H1 (cell line): Measurements from ENCODE around the gene ANKRD50. TPM values are rescaled to one million over a fixed set of nuclear protein-coding genes. Genes with fewer than 3 reads are reported as not detected.

Experiments
- CTCF ChIA-PET: fragments of 300-600 bp; sonication (Branson Sonifier 250); formaldehyde crosslinking; loops from one replicate; lab custom pipeline; 2021; ENCODE audit not compliant: partially characterized antibody; lab: Charles Lee
- POLR2A ChIA-PET: fragments of 300-600 bp; sonication (Branson Sonifier 250); formaldehyde crosslinking; loops from one replicate; lab custom pipeline; 2021; ENCODE audit warnings: inconsistent platforms; ENCODE audit not compliant: partially characterized antibody; lab: Charles Lee
- DNase-seq, 2 experiments: peaks; one replicate each; pipeline versions ENCODE4 v3.0.0 to v3.0.0-alpha.2; 2010 to 2022; ENCODE audit warnings: low spot score in 2 of 2, low read depth in 1 of 2, mixed read lengths in 1 of 2
- FAIRE-seq: peaks from 2 replicates; lab custom pipeline; 2011; peaks lifted over from hg19 to GRCh38; lab: Jason Lieb, UNC
- H2AFZ ChIP-seq: 2 replicates; pipeline ENCODE4 v1.8.1; 2012; ENCODE audit warnings: low read length, inconsistent platforms
- H2AK5ac ChIP-seq: 2 replicates; pipeline ENCODE4 v1.6.1; 2013; ENCODE audit warnings: low read depth, low read length
- H2BK120ac ChIP-seq: replicated peaks from 2 replicates; pipeline ENCODE3; 2013; ENCODE audit warnings: low read depth, low read length, inconsistent platforms
- H2BK12ac ChIP-seq: 2 replicates; pipeline ENCODE4 v1.6.1; 2013; ENCODE audit warnings: low read depth, low read length
- H2BK15ac ChIP-seq: 2 replicates; pipeline ENCODE4 v1.6.1; 2013; ENCODE audit warnings: low read length
- H2BK20ac ChIP-seq: 2 replicates; pipeline ENCODE4 v1.6.1; 2013; ENCODE audit warnings: low read length
- H2BK5ac ChIP-seq: 2 replicates; pipeline ENCODE4 v1.6.1; 2013; ENCODE audit warnings: low read depth, low read length
- H3K14ac ChIP-seq: 2 replicates; pipeline ENCODE4 v1.6.1; 2013; ENCODE audit warnings: inconsistent platforms; ENCODE audit not compliant: insufficient read length
- H3K18ac ChIP-seq: 2 replicates; pipeline ENCODE4 v1.6.1; 2013; ENCODE audit warnings: low read length; ENCODE audit errors: extremely low read depth
- H3K23ac ChIP-seq: 2 replicates; pipeline ENCODE4 v1.6.1; 2013; ENCODE audit warnings: inconsistent platforms; ENCODE audit not compliant: insufficient read length
- H3K23me2 ChIP-seq: 2 replicates; pipeline ENCODE4 v1.6.1; 2013; ENCODE audit warnings: low read depth, low read length
- H3K27ac ChIP-seq: 2 replicates; pipeline ENCODE4 v1.6.1; 2011; ENCODE audit warnings: low read depth, low read length, inconsistent platforms
- H3K27me3 ChIP-seq, 4 experiments: replicated peaks in 1 of 4; 1 replicate in 1 of 4; 2 replicates in 3 of 4; pipeline versions ENCODE4 v1.6.1 to v1.8.1; 2011 to 2013; ENCODE audit warnings: low read length in 3 of 4, mild to moderate bottlenecking in 3 of 4, inconsistent platforms in 2 of 4, mixed read lengths in 2 of 4, moderate library complexity in 1 of 4; ENCODE audit not compliant: control insufficient read depth in 3 of 4, insufficient read depth in 3 of 4; ENCODE audit errors: extremely low read depth in 1 of 4
- H3K36me3 ChIP-seq, 4 experiments: 2 replicates each; pipeline versions ENCODE4 v1.6.1 to v1.8.1; 2011 to 2013; ENCODE audit warnings: mild to moderate bottlenecking in 4 of 4, low read length in 3 of 4, moderate library complexity in 2 of 4, control low read depth in 1 of 4, inconsistent platforms in 1 of 4; ENCODE audit not compliant: insufficient read depth in 4 of 4, control insufficient read depth in 2 of 4
- H3K4ac ChIP-seq: replicated peaks from 2 replicates; pipeline ENCODE3; 2013; ENCODE audit warnings: low read length, low read depth, mixed read lengths, inconsistent platforms; ENCODE audit not compliant: insufficient read length
- H3K4me1 ChIP-seq, 4 experiments: replicated peaks in 1 of 4; 1 replicate in 1 of 4; 2 replicates in 3 of 4; pipeline versions ENCODE4 v1.6.1 to v1.8.1; 2011 to 2013; ENCODE audit warnings: low read length in 3 of 4, inconsistent platforms in 2 of 4, mixed read lengths in 1 of 4; ENCODE audit not compliant: insufficient read depth in 4 of 4, control insufficient read depth in 3 of 4
- H3K4me2 ChIP-seq, 2 experiments: 2 replicates each; pipeline versions ENCODE4 v1.6.1 to v1.8.1; 2011 to 2013; ENCODE audit warnings: low read depth in 2 of 2, low read length in 2 of 2, control low read depth in 1 of 2, inconsistent platforms in 1 of 2, mild to moderate bottlenecking in 1 of 2; ENCODE audit not compliant: insufficient read depth in 1 of 2
- H3K4me3 ChIP-seq, 4 experiments: fragments of 200-600, 300-600 bp in 1 of 4; sonication (generic), shearing (Covaris generic), sonication (Bioruptor Twin) in 1 of 4; 2 replicates each; pipeline versions ENCODE4 v1.5.1 to v1.8.1; 2011 to 2016; ENCODE audit warnings: low read length in 4 of 4, low read depth in 3 of 4, control low read depth in 2 of 4, inconsistent platforms in 2 of 4, mild to moderate bottlenecking in 2 of 4, mixed read lengths in 1 of 4, moderate library complexity in 1 of 4; ENCODE audit not compliant: insufficient read depth in 2 of 4; ENCODE audit errors: extremely low read depth in 1 of 4
- H3K56ac ChIP-seq: replicated peaks from 2 replicates; pipeline ENCODE3; 2013; ENCODE audit warnings: low read depth, mild to moderate bottlenecking, mixed read lengths, low read length, inconsistent platforms; ENCODE audit not compliant: insufficient read length
- H3K79me1 ChIP-seq: 2 replicates; pipeline ENCODE4 v1.6.1; 2013; ENCODE audit warnings: low read depth, low read length, control low read depth
- H3K79me2 ChIP-seq, 2 experiments: 2 replicates each; pipeline versions ENCODE4 v1.6.1 to v1.8.1; 2012 to 2013; ENCODE audit warnings: low read length in 2 of 2, mild to moderate bottlenecking in 2 of 2, inconsistent platforms in 1 of 2; ENCODE audit not compliant: insufficient read depth in 2 of 2, control insufficient read depth in 1 of 2
- H3K9ac ChIP-seq, 4 experiments: replicated peaks in 1 of 4; 1 replicate in 1 of 4; 2 replicates in 3 of 4; pipeline versions ENCODE4 v1.6.1 to v1.8.1; 2011 to 2013; ENCODE audit warnings: low read depth in 3 of 4, low read length in 3 of 4, control low read depth in 2 of 4, mild to moderate bottlenecking in 2 of 4, moderate library complexity in 2 of 4, inconsistent platforms in 1 of 4; ENCODE audit errors: extremely low read depth in 1 of 4
- H3K9me3 ChIP-seq, 2 experiments: 2 replicates each; pipeline versions ENCODE4 v1.6.1 to v1.8.1; 2012 to 2013; ENCODE audit warnings: mild to moderate bottlenecking in 2 of 2, moderate library complexity in 2 of 2, control low read depth in 1 of 2, inconsistent platforms in 1 of 2, low read depth in 1 of 2, low read length in 1 of 2, mixed read lengths in 1 of 2; ENCODE audit not compliant: insufficient read depth in 2 of 2
- H4K20me1 ChIP-seq, 2 experiments: replicated peaks in 1 of 2; 2 replicates each; pipeline versions ENCODE3 to v1.8.1; 2011 to 2013; ENCODE audit warnings: inconsistent platforms in 2 of 2, low read length in 2 of 2, mild to moderate bottlenecking in 1 of 2; ENCODE audit not compliant: insufficient read depth in 2 of 2, control insufficient read depth in 1 of 2
- H4K5ac ChIP-seq: 2 replicates; pipeline ENCODE4 v1.6.1; 2013; ENCODE audit warnings: low read length, low read depth, mixed read lengths, inconsistent platforms; ENCODE audit not compliant: insufficient read length
- H4K8ac ChIP-seq: 2 replicates; pipeline ENCODE4 v1.8.0; 2013; ENCODE audit warnings: mild to moderate bottlenecking, moderate library complexity, low read length, inconsistent platforms; ENCODE audit not compliant: insufficient read depth; ENCODE audit errors: extremely low read depth
- H4K91ac ChIP-seq: replicated peaks from 2 replicates; pipeline ENCODE3; 2013; ENCODE audit warnings: low read length, mixed read lengths, inconsistent platforms; ENCODE audit not compliant: insufficient read length
- ASH2L ChIP-seq: fragments of 200-600, 300-600 bp; sonication (generic); IDR thresholded peaks from one replicate; pipeline ENCODE4 v1.7.1; 2017; ENCODE audit warnings: low read length
- BRCA1 ChIP-seq: IDR thresholded peaks from 2 replicates; pipeline ENCODE4 v1.6.1; 2012; ENCODE audit warnings: low read depth, low read length, improper control_type of control experiment
- CBX8 ChIP-seq: fragments of 300-800, 300-1000 bp; sonication (generic); IDR thresholded peaks from 2 replicates; pipeline ENCODE4 v1.7.1; 2016; ENCODE audit warnings: low read depth, low read length, borderline replicate concordance
- CREB1 ChIP-seq: IDR thresholded peaks from 2 replicates; pipeline ENCODE4 v1.6.1; 2012; ENCODE audit warnings: inconsistent platforms
- GTF2F1 ChIP-seq: IDR thresholded peaks from 2 replicates; pipeline ENCODE4 v1.6.1; 2012; ENCODE audit warnings: low read depth, low read length, improper control_type of control experiment, borderline replicate concordance
- HDAC6 ChIP-seq: IDR thresholded peaks from one replicate; pipeline ENCODE4 v1.7.1; 2012; ENCODE audit warnings: low read depth, mild to moderate bottlenecking, inconsistent platforms, low read length, moderate library complexity
- JUN ChIP-seq: IDR thresholded peaks from 2 replicates; pipeline ENCODE4 v1.6.1; 2011; ENCODE audit warnings: low read depth, mild to moderate bottlenecking, improper control_type of control experiment, low read length
- KDM5A ChIP-seq: fragments of 200-600 bp; IDR thresholded peaks from 2 replicates; pipeline ENCODE4 v1.7.1; 2012; ENCODE audit warnings: mild to moderate bottlenecking, low read length, inconsistent platforms, mixed read lengths
- NRF1 ChIP-seq: IDR thresholded peaks from 2 replicates; pipeline ENCODE4 v1.6.1; 2011; ENCODE audit warnings: mild to moderate bottlenecking, low read depth, low read length, improper control_type of control experiment
- RAD21 ChIP-seq, 2 experiments: IDR thresholded peaks in 1 of 2; conservative IDR thresholded peaks in 1 of 2; 2 replicates each; pipeline ENCODE4 v1.6.1; 2011; ENCODE audit warnings: low read depth in 2 of 2, low read length in 2 of 2, improper control_type of control experiment in 1 of 2, inconsistent platforms in 1 of 2, mild to moderate bottlenecking in 1 of 2, moderate library complexity in 1 of 2
- RNF2 ChIP-seq: fragments of 200-900, 300-1000 bp; sonication (generic); IDR thresholded peaks from 2 replicates; pipeline ENCODE4 v1.7.1; 2016; ENCODE audit warnings: borderline replicate concordance, low read depth, mild to moderate bottlenecking, antibody characterized with exemption, low read length; ENCODE audit not compliant: poor library complexity, severe bottlenecking; ENCODE audit errors: missing control alignments
- RXRA ChIP-seq: IDR thresholded peaks from 2 replicates; pipeline ENCODE4 v1.6.1; 2011; ENCODE audit warnings: low read depth, mild to moderate bottlenecking, low read length, moderate library complexity; ENCODE audit not compliant: insufficient read depth
- SIRT6 ChIP-seq: IDR thresholded peaks from one replicate; pipeline ENCODE4 v1.7.1; 2012; ENCODE audit warnings: low read length, inconsistent platforms
- TAF7 ChIP-seq: optimal IDR thresholded peaks from 2 replicates; pipeline ENCODE3; 2011; ENCODE audit warnings: low read depth, mild to moderate bottlenecking, inconsistent platforms, low read length, moderate library complexity, borderline replicate concordance
- TEAD4 ChIP-seq: IDR thresholded peaks from 2 replicates; pipeline ENCODE4 v1.6.1; 2012; ENCODE audit warnings: low read depth, low read length, inconsistent platforms, mixed read lengths
- WGBS, 2 experiments: shearing (Covaris generic) in 1 of 2; methylation state at CpG; one replicate each; pipeline versions ENCODE4 v1.1.6 to v1.1.7; 2013 to 2015; ENCODE audit warnings: low lambda C conversion rate in 2 of 2, mixed read lengths in 2 of 2, inconsistent platforms in 1 of 2, low coverage in 1 of 2, missing lambda C conversion rate in 1 of 2; ENCODE audit not compliant: insufficient replicate concordance in 2 of 2, insufficient coverage in 1 of 2, insufficient read length in 1 of 2; ENCODE audit errors: extremely low coverage in 1 of 2, missing lambda C conversion rate in 1 of 2; 5-methylcytosine and 5-hydroxymethylcytosine counted together
- polyA plus RNA-seq, 7 experiments: library from polyadenylated mRNA; depleted of rRNA in 3 of 7; stranded (reverse) in 5 of 7; unstranded in 2 of 7; fragments of >200 nt in 5 of 7; fragments of 200-250 nt in 2 of 7; gene quantifications; 1 replicate in 5 of 7; 2 replicates in 1 of 7; 4 replicates in 1 of 7; pipeline versions ENCODE4 v1.2.1 to v1.2.3, GENCODE V29; 2011 to 2013; ENCODE audit warnings: missing spikeins in 2 of 7, mixed read lengths in 2 of 7
- total RNA-seq: library from RNA; stranded (reverse); fragmentation: NEBNext Ultra II Directional; extraction: Animal tissue kit (Norgen Biotek cat#: 25700); gene quantifications from 2 replicates; pipeline ENCODE4 v1.2.1, GENCODE V29; 2021

Gene ANKRD50
- total and polyA plus RNA-seq, 2 of the 8 experiments (the other 6 are each of a cell fraction or from before 2014, with no cell fraction given): 8.5 to 25.0 TPM

- H3K18ac ChIP-seq: no peak overlapping the region
- peaks cover 0 to 5% (median 1%) of the 10 kb centered on the region in 4 experiments; a peak in 2 of 7 replicates for H3K4me1 ChIP-seq
- no peaks in the 10 kb centered on the region for H4K20me1 ChIP-seq
- H2AFZ ChIP-seq: no peak overlapping the region
- no peak overlapping the region for H3K4me2 ChIP-seq
- ChIA-PET POLR2A (no interaction called here), CTCF (interaction anchor here (1.1 kb wide), 1 partner anchor 395 kb away, joined by 4 read pairs; no protein-coding TSS in a partner anchor)
- H2BK20ac ChIP-seq: no peak overlapping the region
- H3K23me2 ChIP-seq: no peaks in the 10 kb centered on the region; the same call in 1 of the 2 replicates
- H2BK120ac ChIP-seq: no peak overlapping the region
- H3K79me2 ChIP-seq: no peaks in the 10 kb centered on the region
- no peak overlapping the region for H3K4me3 ChIP-seq
- no peak overlapping the region for H3K14ac ChIP-seq
- no peak overlapping the region for H2BK15ac ChIP-seq
- no peak overlapping the region for H3K56ac ChIP-seq
- no peaks in the 10 kb centered on the region for H3K27me3 ChIP-seq
- no peak overlapping the region for H4K91ac ChIP-seq
- H2BK12ac ChIP-seq: no peak overlapping the region
- no peak overlapping the region for H2AK5ac ChIP-seq
- no peak overlapping the region for H4K8ac ChIP-seq
- H4K5ac ChIP-seq: no peak overlapping the region
- H3K36me3 ChIP-seq: no peaks in the 10 kb centered on the region
- no peak overlapping the region for H2BK5ac ChIP-seq
- H3K9ac ChIP-seq: no peak overlapping the region
- WGBS, 2 experiments: 93% methylated on average over 4 of the region's 4 CpGs; no CpG with 5 or more reads in 1 of the 2 experiments
- no peak overlapping the region for H3K27ac ChIP-seq
- DNase-seq: no peak
- H3K9me3 ChIP-seq: no peaks in the 10 kb centered on the region
- H3K4ac ChIP-seq: no peak overlapping the region
- H3K79me1 ChIP-seq: no peaks in the 10 kb centered on the region
- no peak for FAIRE-seq
- H3K23ac ChIP-seq: no peak overlapping the region
- no peak for TF ChIP-seq SIRT6
- TF ChIP-seq CREB1: no peak
- no peak for TF ChIP-seq JUN
- no peak for TF ChIP-seq RNF2
- TF ChIP-seq RXRA: no peak
- TF ChIP-seq BRCA1: no peak
- TF ChIP-seq CBX8: no peak
- TF ChIP-seq TAF7: no peak
- TF ChIP-seq NRF1: no peak
- TF ChIP-seq ASH2L: no peak
- TF ChIP-seq RAD21 (IDR thresholded peaks at IDR 0.05 in 1 of 2, conservative IDR thresholded peaks at IDR 0.05 in 1 of 2; ENCODE audit: low read depth in 2 of 2, low read length in 2 of 2): no peak
- TF ChIP-seq HDAC6: no peak
- no peak for TF ChIP-seq GTF2F1
- TF ChIP-seq TEAD4: no peak
- no peak for TF ChIP-seq KDM5A
Observed at GRCh38 chr4:124717101-124717500, 4.6 kb upstream of the ANKRD50 start.
